Measurements from ENCODE around the gene CCDC169.
"Not testable (repeated sequence)": the region's sequence is repeated elsewhere in the genome, so short reads cannot be mapped to it uniquely, and the experiment has no call there.

Gene CCDC169

GRCh38 chr13:36297366-36298338 lies at the start of gene CCDC169:
Gene CCDC169, minus strand, starts transcription at chr13:36297814. Its CDS starts 95 bp downstream, at chr13:36297719.
- DNase-seq (ENCODE audit: low read depth) = peak; percentile 55

GRCh38 chr13:36346222-36347083 lies 48.8 kb upstream of the CCDC169 start, which contains the start of gene SPART:
Gene SPART, minus strand, starts transcription at chr13:36346394. Its CDS starts 10,564 bp downstream, at chr13:36335830.
- DNase-seq (ENCODE audit: low read depth) = peak; percentile 92

- peak; percentile 92 for DNase-seq (ENCODE audit: low read depth)
These were observed 48.0 kb upstream of the CCDC169 start for GRCh38 chr13:36345438-36346221.

GRCh38 chr13:36344886-36345437 lies 47.3 kb upstream of the CCDC169 start:
- peak; percentile 32 for DNase-seq (ENCODE audit: low read depth)

DNA sequence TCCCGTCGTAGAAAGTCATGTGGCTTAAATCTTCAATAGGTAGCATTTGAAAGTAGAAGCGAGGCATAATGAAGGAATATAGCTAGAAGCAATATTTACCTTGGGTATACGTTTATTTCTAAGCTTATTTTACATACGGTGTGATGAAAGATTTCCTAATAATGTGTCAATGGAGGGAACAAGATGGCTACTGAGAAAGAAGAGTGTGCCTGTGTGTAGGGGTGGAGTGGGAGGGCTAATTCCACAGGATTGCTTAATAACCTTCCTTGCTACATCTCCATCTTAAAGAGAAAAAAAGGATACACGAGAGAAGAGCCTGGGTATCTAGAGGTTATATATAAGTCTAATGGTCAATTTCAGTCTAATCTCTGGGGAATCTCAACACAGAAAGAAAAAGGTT lies 46.6 kb upstream of the CCDC169 start:
- DNase-seq (ENCODE audit: low read depth) = peak; percentile 95

DNA sequence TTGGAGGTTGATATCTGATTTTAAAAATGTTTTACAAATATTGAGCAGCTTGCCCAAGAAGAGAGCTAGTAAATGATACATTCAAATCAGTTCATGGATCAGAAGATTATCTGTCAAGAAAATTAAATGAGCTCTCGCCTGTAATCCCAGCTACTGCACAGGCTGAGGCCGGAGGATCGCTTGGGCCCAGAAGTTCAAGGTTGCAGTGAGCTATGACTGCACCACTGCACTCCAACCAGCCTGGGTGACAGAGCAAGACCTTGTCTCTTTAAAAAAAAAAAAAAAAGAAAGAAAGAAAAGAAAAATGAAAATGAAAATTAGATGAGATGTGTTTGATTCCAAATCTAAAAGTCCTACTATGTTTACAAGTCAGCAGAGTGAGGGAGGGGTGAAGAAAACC lies 46.2 kb upstream of the CCDC169 start:
- DNase-seq (ENCODE audit: low read depth) = no peak

DNA sequence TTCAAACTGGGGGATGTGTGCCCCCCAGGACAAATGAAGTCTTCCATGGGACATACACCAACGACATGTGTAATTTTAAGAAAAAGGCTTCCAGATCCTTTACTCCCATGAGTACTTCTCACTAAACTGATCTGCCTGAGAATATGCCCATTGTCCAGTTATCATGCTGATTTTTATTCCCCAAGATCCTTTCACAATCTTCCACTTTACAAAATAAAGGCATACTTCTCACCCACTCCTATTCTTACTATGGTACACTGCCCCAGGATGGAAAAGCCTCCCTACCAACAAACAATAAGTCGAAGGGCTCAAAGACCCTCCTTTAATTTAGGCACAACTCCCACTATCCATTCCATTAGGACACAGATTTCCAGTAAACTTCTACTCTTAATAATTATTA lies 45.1 kb upstream of the CCDC169 start:
- no peak for DNase-seq (ENCODE audit: low read depth)

GRCh38 chr13:36341718-36342117 lies 44.1 kb upstream of the CCDC169 start:
- peak; percentile 88 for DNase-seq (ENCODE audit: low read depth)

- DNase-seq (ENCODE audit: low read depth) = no peak
These were observed 42.1 kb upstream of the CCDC169 start for GRCh38 chr13:36339600-36340155.

DNA sequence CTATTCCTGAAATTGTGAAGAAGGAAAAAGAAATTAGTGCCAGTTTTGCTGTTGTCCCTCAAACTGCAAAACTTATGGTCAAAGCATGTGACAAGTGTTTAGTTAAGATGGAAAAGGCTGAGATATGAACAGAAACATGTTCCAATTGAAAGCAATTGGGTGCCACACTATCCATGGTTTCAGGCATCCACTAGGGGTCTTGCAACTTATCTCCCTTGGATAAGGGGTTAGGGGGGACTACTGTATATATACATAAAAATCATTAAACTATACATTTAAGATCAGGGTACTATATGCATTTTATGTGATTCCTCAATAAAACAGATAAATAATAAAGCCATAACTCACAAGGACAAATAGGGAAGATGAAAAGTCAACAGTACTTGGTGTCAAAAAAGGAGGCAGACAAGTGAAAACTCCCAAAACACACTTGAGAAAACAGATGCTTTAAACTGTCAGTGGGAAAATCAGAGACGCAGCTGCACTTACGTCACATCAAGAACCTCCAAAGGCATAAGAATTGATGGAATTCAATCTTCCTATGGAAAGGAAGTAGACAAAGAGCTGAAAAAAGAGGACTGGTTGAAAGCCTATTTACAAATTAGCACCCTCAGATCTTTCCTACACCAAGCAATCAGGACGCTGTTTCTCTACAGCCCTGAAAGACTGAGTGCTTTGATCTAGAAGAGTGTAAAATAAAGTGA lies 40.5 kb upstream of the CCDC169 start:
- no peak for DNase-seq (ENCODE audit: low read depth)

DNA sequence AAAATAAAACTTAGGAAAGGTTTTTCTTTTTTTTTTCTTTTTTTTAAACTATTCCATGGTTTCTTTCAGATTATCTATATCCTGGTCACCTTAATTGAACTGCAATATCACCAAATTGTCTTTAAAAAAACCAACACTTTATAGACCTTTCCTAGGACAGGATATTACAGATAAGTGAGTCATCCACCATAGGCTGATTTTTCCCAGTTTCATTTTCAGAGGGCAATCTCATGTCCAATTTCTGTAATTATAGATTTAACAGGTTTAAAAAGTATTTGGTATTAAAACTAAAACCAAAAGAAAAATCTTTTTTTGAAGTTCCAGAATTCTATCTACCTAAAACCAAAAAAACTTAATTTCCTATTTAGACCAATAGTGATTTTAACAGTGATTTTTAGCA lies 35.4 kb upstream of the CCDC169 start:
- no peak for DNase-seq (ENCODE audit: low read depth)

DNA sequence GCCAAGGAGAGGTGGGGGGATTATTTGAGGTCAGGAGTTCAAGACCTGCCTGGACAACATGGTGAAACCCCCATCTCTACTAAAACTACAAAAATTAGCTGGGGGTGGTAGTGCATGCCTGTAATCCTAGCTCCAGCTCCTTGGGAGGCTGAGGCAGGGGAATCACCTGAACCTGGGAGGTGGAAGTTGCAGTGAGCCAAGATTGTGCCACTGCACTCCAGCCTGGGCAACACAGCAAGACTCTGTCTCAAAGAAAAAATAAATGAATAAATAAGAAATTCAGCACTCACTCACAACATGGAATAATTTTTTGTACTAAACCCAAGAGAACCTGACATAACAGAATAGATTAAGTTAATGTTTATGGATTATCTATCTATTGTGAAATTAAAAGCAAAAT lies 34.6 kb upstream of the CCDC169 start:
- not testable (repeated sequence) for DNase-seq (ENCODE audit: low read depth)

- DNase-seq (ENCODE audit: low read depth) = no peak
These were observed 33.7 kb upstream of the CCDC169 start for GRCh38 chr13:36331280-36331679.

DNA sequence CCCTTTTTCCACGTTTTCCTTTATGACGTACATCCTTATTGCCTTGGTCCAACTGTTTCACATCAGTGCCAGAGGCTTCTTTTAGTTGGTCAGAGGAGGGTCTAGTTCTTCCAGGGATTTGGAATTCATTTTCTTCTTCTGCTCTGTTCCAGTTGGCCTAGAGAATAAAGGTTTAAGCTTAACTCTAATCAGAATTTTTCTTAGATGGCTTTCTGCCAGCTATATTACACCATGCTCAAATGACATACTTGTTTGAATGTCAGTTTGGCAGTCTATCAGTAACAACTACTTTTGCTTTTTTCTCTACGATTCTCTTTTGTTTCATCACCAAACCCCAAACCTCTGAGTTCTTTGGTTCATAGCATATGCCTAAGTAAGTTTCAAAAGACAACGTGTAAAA lies 31.7 kb upstream of the CCDC169 start:
- peak; percentile 47 for DNase-seq (ENCODE audit: low read depth)

DNA sequence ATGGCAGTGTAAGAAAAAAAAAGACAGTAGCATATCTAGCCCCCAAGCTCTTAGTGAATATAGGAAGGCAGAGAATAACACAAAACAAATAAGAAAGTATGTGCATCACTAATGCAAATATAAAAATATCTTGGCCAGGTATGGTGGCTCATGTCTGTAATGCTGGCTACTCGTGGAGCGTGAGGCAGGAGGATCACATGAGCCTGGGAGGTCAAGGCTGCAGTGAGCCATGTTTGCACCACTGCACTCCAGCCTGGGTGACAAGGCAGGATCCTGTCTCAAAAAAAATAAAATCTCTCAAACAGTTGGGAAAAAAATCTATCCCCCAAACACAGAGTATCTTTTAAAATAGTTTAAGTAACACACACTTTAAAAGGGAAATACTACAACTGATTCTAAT lies 31.2 kb upstream of the CCDC169 start:
- no peak for DNase-seq (ENCODE audit: low read depth)

DNA sequence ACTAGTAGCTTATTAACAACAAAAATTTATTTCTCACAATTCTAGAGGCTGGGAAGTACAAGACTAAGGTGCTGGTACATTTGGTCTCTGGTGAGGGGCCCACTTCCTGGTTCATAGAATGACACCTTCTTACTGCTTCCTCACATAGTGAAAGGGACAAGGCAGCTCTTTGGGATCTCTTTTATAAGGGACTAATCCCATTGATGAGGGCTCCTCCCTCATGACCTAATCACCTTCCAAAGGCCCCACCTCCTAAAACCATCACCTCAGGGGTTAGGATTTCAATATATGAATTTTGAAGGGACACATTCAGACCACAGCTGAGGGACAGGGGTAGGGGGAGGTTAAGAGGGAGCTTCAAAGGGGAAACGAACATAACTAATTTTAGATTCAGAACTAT lies 28.3 kb upstream of the CCDC169 start:
- no peak for DNase-seq (ENCODE audit: low read depth)

GRCh38 chr13:36324881-36325280 lies 27.3 kb upstream of the CCDC169 start:
- not testable (repeated sequence) for DNase-seq (ENCODE audit: low read depth)

DNA sequence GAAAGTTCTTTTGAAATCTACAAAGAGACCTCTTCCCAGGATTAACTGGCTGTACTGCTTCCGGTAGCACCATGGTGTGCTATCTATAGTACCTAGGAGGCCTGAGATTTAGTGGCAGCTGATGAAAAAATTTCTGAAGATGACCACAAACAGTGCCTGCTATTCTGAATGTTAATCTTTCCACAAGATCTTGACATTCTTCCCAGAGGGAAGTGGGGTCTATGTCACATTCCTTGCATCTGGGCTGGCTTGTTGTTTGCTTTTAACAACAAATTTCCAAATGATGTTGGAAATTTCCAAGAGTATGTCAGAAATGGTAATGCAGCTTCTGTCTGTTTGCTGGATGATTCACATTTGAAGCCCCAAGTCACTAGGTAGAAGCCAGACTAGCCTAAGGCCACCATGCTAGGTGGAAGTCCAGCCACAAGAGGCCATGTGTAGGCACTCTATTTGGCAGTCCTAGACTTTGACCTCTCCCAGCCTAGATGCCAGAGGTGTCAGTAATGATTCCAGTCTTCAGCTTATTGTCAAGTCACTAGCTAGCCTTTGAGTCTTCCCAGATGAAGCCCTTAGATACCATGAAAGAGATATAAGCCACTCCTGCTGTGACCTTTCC lies 26.4 kb upstream of the CCDC169 start:
- DNase-seq (ENCODE audit: low read depth) = peak; percentile 88

DNA sequence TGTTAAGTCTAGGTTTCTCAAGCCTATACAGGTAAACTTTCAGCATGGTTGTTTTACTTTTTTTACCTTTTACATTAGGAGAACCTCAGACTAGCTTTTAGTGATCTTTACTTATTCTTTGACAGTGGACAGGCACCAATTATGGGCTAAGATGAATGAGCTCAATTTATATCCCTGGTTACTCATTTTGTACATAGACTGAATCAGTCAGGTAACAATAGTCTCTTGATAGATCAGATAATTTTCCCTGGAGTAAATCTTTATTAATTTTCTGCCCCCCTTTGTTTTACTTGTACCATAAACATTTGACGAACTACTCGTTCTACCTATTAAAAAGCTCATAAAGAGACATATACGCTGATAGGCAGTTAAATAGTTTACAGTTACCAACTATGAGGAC lies 25.8 kb upstream of the CCDC169 start:
- no peak for DNase-seq (ENCODE audit: low read depth)

DNA sequence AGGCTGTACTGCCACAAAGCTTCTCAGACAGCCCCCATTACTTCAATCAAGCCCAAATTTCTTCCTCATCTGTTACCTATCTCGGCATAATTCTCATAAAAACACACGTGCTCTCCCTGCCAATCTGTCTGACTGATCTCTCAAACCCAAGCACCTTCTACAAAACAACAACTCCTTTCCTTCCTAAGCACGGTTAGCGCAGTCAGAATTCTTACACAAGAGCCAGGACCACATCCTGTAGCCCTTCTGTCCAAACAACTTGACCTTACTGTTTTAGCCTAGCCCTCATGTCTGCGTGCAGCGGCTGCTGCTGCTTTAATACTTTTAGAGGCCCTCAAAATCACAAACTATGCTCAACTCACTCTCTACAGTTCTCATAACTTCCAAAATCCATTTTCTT lies 22.2 kb upstream of the CCDC169 start:
- DNase-seq (ENCODE audit: low read depth) = peak; percentile 46
